GM18907 (cell line): Measurements from ENCODE around the gene LEMD3.
"Not testable (repeated sequence)": the region's sequence is repeated elsewhere in the genome, so short reads cannot be mapped to it uniquely, and the experiment has no call there.

Experiments
- ATAC-seq: cut with Tn5 transposase; IDR thresholded peaks from one replicate; pipeline ENCODE4 v1.9.1; 2021; ENCODE audit warnings: mild to moderate bottlenecking, moderate library complexity; ENCODE audit not compliant: unreplicated experiment

The LEMD3 gene

DNA sequence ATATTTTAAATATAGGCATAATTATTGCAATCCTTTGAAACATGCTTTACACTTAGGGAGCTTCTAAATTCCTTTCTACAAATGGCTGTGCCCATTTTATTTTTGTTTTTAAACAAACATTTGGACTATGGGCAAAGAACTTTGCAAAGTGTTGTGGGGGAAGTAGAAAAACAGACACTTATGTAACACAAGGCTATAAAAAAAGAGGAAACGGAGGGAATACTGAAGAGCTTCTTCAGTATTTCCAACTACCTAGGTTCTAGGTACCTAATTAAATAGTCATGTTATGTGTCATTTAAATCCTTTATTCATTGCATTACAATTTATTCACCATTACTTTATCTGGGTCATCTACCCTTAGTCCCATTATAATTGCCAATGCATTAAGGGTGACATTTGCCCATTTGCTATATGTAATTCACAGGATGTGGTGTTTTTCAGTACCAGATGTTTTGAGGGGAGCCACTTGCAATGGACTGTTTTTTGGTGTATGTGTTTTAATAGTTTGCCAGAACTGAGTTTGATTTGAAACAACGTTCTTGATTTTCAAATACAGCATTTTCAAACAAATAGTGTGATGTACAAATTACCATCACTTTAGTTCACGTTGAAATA lies 107.6 kb downstream of the LEMD3 start:
- no peak for ATAC-seq

DNA sequence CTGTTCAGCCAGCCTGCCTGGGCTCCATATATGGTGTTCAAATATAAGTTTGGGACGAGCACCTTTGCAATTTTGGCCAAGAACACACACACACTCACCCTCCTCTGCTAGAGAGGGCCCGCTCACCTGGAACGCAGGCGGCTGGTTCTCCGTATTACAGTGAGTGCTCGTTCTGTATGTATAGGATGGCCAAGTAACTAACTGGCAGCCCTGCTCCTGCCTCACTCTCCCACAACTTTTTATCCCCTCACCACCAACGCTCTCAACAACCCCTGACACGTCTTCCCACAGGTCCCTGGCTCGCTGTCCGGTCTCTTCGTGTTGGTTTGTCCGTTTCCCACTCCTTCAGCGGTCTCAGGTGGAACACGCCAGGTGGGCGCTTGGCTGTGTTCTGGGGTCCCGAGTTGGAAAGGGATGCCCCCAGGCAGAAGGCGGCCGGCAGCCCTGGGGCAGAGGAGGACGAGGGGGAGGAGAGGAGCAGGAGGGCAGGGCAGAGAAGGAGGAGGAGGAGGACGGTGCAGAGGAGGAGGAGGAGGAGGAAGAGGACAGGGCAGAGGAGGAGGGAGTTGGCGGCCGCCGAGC lies 108.7 kb downstream of the LEMD3 start:
- peak; percentile 22 for ATAC-seq

DNA sequence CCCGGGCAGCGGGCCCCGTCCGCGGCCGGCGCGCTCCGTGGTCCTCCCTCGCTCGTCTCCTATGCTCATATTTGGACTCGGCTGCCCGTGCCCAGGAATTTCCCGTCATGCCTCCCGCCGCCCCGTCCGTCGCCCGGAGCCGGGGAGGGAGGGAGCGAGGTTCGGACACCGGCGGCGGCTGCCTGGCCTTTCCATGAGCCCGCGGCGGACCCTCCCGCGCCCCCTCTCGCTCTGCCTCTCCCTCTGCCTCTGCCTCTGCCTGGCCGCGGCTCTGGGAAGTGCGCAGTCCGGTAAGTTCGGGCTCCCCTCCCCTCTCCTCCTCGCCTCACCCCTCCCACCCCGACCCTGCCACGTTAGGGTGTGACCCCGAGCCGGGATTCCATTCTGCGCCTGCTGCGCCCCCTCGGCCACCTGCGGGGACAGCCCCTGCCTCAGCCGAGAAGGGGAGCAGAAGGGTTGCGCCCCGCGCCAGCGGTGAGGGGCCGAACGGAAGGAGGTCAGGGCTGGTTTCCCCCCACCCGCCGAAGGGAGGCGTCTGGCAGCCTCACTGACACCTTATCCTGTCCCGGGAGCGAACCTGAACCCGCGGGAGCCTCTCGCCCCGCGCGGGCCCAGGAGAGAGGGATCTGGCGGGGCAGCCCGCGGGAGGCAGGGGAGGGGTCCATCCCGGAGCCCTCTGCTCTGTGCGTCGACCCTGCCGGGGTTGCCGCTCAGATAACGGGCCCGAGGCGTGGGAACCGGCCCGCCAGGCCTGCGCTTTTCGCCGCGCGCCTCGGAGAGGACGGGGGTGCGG lies 109.4 kb downstream of the LEMD3 start, which contains the start of gene MSRB3:
TSS of gene MSRB3 (plus strand) at position 108 of the 793 bp plus-strand sequence. CDS start 29,897 bp downstream, outside the sequence.
- ATAC-seq: peak; percentile 69

DNA sequence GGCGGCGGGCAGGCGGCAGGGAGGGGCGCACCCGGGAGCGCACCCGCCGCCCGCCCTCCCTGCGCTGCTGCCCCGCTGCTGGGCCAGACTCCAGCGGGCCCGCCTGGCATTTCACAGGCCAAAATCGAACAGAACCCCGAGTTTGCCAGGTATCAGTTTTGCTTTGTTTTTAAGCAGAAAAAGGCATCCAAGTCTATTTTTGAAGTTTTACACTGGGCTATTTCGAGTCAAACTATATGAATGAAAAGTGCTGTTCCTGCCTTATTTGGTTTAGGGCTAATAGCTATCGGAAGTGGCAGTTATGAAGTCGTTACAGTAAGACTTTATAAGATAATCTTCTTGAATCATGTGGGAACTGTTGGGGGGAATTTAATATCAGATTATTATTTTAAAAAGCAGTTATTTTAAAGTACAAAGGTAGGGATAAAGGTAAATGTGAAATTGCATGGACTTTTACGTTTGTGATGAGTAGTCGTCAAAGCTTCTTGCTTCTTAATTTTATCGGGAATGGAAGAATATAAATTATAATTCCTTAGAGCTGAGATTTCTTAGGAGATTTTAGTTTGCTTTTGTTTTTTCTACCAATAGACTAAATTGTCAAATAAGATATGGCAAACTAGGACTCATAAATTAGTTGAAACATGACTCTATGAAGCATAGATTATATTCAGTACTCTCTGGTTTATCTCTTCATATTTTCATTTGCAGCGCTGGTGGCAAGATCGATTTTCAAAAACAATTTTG lies 110.2 kb downstream of the LEMD3 start:
- peak; percentile 23 for ATAC-seq

DNA sequence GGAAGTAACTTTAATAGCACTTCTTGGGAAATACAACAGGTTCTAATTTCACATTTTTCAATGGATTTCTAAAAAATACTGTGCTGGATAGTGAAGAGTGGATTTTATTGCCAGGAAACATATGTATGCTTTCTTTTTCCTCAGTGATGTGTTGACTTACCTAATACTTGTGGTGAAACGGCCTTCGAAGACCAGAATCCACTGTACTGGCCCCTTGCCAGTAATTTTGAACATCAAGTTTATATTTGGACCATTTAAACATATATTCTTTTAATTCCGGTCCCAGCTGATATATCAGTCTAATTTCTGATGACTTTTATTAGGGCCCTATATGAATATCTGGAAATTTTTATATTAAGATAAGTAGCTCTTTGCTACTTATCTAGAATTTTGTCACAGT lies 110.9 kb downstream of the LEMD3 start:
- no peak for ATAC-seq

DNA sequence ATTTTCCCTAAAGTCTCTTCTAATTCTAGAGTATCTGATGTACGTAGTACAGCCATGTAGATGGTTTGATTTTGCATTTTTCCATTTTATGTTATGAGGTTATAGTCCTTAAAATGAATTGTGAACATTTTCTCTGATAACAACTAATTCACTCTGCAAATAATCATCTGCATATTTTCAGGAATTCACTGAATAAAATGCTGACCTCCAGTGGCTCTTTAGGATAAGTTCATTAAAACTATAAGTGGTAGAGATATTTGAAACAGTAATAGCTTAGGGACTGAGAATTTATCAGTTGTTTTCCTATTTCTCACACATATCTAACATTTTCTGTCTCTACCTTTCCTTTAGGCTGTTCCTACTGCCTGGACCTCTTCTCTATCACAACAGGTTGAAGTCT lies 113.5 kb downstream of the LEMD3 start:
- no peak for ATAC-seq

DNA sequence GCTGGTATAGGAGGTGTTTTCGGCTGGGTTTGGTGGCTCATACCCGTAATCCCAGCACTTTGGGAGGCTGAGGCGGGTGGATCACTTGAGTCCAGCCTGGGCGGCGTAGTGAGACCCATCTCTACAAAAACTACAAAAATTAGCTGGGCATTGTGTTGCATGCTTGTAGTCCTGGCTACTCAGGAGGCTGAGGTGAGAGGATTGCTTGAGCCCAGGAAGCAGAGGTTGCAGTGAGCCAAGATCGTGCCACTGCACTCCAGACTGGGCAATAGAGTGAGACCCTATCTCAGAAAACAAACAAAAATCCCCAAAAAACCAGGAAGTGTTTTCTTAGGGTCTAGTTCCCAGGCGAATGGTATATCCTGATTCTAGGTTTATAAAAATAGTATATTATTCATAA lies 116.1 kb downstream of the LEMD3 start:
- ATAC-seq: not testable (repeated sequence)

DNA sequence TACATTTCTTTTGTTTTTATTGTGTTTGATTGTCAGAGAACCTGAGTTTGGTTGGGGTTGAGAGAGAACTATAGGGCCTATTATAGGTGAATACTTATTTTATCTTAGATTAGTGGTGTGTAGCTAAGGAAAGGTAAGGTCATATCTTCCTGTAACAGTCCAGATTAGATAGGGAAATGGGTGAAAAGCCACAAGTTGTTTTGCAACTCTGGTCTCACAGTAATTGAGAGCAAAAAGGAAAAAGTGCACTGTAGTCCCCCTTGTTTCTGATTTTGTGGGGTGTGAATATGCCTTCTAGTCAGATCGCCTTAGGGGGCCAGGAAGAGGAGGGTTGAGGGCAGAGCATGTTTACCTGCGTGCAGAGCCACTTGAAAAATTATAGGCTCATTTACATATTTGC lies 118.0 kb downstream of the LEMD3 start:
- ATAC-seq: no peak

DNA sequence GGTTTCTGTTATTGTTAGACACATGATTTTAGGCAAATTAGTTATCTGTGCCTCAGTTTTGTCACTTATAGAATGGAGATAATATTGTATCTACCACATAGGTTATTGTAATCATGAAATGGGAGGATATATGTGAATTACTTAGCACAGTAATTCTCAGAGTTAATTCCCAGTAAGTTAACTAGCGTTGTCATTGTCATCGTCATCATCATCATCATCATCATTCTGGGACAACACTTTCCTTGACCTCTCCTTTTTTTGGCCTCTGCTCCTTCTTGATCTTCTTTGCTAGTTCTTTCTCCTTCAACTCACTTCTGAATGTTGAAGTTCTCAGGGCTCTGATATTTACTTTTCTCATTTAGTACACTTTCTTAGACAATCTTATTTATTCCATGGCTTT lies 122.9 kb downstream of the LEMD3 start:
- ATAC-seq: no peak

DNA sequence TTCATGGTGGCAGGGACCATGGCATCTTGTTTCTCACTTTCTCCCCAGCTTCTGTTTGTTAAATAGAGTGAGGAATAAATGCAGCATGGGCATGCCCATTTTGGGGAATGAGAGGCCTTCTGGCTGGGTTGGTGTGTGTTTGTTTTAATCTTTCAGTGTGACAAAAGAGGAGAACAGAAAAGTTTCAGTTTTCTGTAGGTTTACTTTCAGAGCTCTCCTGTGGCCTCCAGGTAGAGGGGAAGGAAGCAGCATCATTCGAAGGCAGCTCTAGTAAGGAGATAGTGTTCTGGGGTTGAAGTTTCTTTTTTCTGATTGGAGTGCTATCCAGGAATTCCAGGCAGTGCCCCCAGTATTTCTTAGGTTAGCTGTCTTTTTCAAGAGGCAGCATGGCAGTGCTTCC lies 124.4 kb downstream of the LEMD3 start:
- no peak for ATAC-seq

DNA sequence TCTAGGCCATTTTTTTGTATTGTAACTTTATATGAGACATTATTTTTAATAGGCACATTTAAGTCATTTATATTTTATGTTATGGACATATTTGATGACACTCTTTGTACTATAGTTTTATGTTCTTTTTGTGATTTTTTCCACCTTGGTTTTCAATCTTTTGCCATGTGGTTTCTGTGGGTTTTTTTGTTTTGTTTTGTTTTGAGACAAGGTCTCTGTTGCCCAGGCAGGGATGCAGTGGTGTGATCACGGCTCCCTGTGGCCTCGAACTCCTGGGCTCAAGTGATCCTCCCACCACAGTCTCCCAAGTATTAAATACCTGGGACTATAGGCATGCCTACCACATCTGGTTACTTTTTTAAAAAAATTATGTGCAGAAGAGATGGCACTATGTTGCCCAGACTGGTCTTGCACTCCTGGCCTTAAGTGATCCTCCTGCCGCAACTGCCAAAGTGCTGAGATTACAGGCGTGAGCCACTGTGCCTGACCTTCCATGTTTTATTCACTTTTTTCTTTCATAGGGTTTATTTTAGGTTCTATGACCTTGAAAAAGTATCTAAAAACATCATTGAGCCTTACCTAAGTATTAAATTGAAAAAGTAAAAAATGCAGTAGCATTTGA lies 125.4 kb downstream of the LEMD3 start:
- no peak for ATAC-seq

DNA sequence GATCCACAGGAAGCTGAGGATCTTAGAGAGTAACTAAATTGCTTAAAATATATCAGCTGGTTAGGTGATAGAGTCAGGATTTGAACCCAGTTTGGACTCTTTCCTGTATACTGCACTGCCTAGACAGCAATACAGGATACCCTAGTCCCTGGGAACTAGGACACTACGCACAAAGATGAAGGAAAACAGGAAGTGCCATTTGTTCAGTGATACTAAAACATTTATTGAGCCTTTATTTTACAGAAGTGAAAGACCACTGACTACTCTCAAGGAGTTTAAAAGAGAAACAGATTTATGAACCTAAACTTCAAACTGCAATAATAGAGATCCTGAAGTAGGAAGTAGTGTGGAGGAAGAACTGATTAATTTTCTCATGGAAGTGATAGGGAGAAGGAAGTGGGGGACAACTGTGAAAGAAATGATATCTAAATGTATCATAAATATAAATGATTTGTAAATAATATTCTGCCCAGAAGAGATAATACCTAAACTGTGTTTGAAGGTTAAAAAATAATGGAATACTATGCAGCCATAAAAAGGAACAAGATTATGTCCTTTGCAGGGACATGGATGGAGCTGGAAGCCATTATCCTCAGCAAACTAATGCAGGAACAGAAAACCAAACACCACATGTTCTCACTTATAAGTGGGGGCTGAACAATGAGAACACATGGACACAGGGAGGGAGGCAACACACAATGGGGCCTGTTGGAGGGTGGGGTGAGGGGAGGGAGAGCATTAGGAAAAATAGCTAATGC lies 127.3 kb downstream of the LEMD3 start:
- ATAC-seq: no peak
